Caki2 (cell line): ENCODE results near the gene ZNF646. TPM values are rescaled to one million over a fixed set of nuclear protein-coding genes. Genes with fewer than 3 reads are reported as not detected.
"Not testable (repeated sequence)": the region's sequence is repeated elsewhere in the genome, so short reads cannot be mapped to it uniquely, and the experiment has no call there.

ENCODE experiments used
- DNase-seq: peaks from one replicate; pipeline ENCODE4 v3.0.0-alpha.2; 2015; ENCODE audit warnings: low read depth
- in situ Hi-C: cut with HindIII; loops from 2 replicates; pipeline ENCODE4 v1.10.0; 2016; ENCODE audit warnings: low sequenced_read_pairs, low pct_unique_long_range_greater_than_20kb, mixed read lengths
- total RNA-seq: library from RNA; depleted of rRNA; stranded (reverse); fragments of >200 nt; shearing (Covaris generic); gene quantifications from 2 replicates; pipeline ENCODE4 v1.2.3, GENCODE V29; 2014; ENCODE audit warnings: low replicate concordance

ZNF646 gene
- total RNA-seq, 1 experiment from 2014 or later, result 24.0 TPM

- in situ Hi-C loops, result no loop called here
- peak; percentile 99 for DNase-seq
These were observed 20.4 kb downstream of the ZNF646 start, which contains the start of gene VKORC1 for GRCh38 chr16:31094424-31095120. TSS of gene VKORC1 (minus strand) at chr16:31094797. CDS start at chr16:31094729, 68 bp downstream.

- peak; percentile 58 for DNase-seq
- in situ Hi-C loops, result no loop called here
These were observed 25.8 kb downstream of the ZNF646 start for GRCh38 chr16:31099860-31100638.

GRCh38 chr16:31100876-31101641 lies 26.8 kb downstream of the ZNF646 start:
- DNase-seq, in situ Hi-C loops: not testable (repeated sequence)

GRCh38 chr16:31105677-31106213 lies 31.5 kb downstream of the ZNF646 start:
- in situ Hi-C loops, result no loop called here
- DNase-seq, result no peak

GRCh38 chr16:31106509-31107464 lies 32.6 kb downstream of the ZNF646 start:
- DNase-seq, result no peak
- in situ Hi-C loops, result no loop called here

- in situ Hi-C loops, result no loop called here
- no peak for DNase-seq
These were observed 33.2 kb downstream of the ZNF646 start for GRCh38 chr16:31107465-31107867.

- in situ Hi-C loops, result no loop called here
- peak; percentile 74 for DNase-seq
These were observed 34.0 kb downstream of the ZNF646 start, which contains the start of gene BCKDK for GRCh38 chr16:31108035-31108793. TSS of gene BCKDK (plus strand) at chr16:31108386. CDS start at chr16:31109224, 838 bp downstream.

- DNase-seq, result no peak
- in situ Hi-C loops, result no loop called here
These were observed 34.8 kb downstream of the ZNF646 start for GRCh38 chr16:31108794-31109558.

- no peak for DNase-seq
- in situ Hi-C loops, result no loop called here
These were observed 35.4 kb downstream of the ZNF646 start for GRCh38 chr16:31109622-31110021.

- in situ Hi-C loops, result no loop called here
- no peak for DNase-seq
These were observed 36.1 kb downstream of the ZNF646 start for GRCh38 chr16:31110106-31111034.

- in situ Hi-C loops, result no loop called here
- DNase-seq, result no peak
These were observed 37.8 kb downstream of the ZNF646 start for GRCh38 chr16:31111881-31112466.

- in situ Hi-C loops, result no loop called here
- no peak for DNase-seq
These were observed 38.5 kb downstream of the ZNF646 start for GRCh38 chr16:31112711-31113110.

GRCh38 chr16:31113121-31114120 lies 39.2 kb downstream of the ZNF646 start:
- peak; percentile 90 for DNase-seq
- in situ Hi-C loops, result no loop called here

GRCh38 chr16:31114468-31114867 lies 40.2 kb downstream of the ZNF646 start:
- in situ Hi-C loops, result no loop called here
- no peak for DNase-seq
